ENCODE measurements around the gene SMIM10L1. TPM values are rescaled to one million over a fixed set of nuclear protein-coding genes. Genes with fewer than 3 reads are reported as not detected.

SMIM10L1 gene
- total and polyA plus RNA-seq, 12 donors = 9.1 to 67.4 (median 25.8) TPM

DNA sequence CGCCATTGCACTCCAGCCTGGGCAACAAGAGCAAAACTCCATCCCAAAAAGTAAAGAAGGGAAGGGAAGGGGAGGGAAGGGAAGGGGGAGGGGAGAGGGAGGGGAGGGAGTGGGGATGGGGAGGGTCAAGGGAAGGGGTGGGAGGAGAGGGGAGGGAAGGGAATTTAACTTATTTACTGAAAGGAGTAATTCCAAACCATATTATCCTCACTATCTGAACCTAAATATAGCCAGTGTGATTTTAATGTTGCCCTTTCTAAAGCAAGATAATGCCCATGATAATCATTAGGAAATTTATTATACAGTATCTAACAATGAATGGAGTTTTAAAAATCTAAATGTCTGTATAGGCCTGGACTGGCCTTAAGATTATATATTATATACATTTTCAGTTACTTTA, 7.3 kb downstream of the SMIM10L1 start:
- no peaks in the 10 kb centered on the region for H3K9me3 ChIP-seq (replicated peaks in 1 of 3)
- WGBS, 4 donors = 86 to 100% (median 96%) methylated on average over 1 of the region's 1 CpG
- intact Hi-C loops (cut with DNase I) = no loop called here

DNA sequence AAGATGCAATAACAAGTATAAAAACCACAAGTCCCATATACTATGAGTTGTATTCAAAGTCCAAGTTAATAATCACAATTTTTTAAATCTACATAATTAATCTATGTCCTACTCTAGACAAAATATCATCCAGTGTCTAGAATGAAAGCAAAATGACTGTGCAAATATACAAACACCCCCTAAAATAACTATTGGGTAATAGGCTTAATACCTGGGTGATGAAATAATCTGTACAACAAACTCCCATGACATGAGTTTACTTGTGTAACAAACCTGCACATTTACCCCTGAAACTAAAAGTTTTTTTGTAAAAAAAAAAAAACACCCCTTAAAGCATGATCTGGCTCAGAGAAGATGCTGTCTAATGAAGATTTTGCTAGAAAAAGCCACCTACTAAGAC, 11.5 kb downstream of the SMIM10L1 start:
- Histone ChIP-seq H3K27me3 (no peaks in the 10 kb centered on the region), H3K27ac (no peak overlapping the region), H3K4me3 (no peak overlapping the region), H3K36me3 (replicated peaks in 1 of 2) (no peaks in the 10 kb centered on the region), H3K4me1 (replicated peaks in 1 of 2) (no peaks in the 10 kb centered on the region), H3K9me3 (replicated peaks in 1 of 3) (no peaks in the 10 kb centered on the region)
- no peak for DNase-seq
- TF ChIP-seq, protein P1, sequence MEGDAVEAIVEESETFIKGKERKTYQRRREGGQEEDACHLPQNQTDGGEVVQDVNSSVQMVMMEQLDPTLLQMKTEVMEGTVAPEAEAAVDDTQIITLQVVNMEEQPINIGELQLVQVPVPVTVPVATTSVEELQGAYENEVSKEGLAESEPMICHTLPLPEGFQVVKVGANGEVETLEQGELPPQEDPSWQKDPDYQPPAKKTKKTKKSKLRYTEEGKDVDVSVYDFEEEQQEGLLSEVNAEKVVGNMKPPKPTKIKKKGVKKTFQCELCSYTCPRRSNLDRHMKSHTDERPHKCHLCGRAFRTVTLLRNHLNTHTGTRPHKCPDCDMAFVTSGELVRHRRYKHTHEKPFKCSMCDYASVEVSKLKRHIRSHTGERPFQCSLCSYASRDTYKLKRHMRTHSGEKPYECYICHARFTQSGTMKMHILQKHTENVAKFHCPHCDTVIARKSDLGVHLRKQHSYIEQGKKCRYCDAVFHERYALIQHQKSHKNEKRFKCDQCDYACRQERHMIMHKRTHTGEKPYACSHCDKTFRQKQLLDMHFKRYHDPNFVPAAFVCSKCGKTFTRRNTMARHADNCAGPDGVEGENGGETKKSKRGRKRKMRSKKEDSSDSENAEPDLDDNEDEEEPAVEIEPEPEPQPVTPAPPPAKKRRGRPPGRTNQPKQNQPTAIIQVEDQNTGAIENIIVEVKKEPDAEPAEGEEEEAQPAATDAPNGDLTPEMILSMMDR (IDR thresholded peaks at IDR 0.05) = no peak
- TF ChIP-seq POLR2A (IDR thresholded peaks at IDR 0.05) = no peak
- intact Hi-C loops (cut with DNase I) = no loop called here

More for the DNA sequence above, 7.3 kb downstream of the SMIM10L1 start:
- H3K36me3 ChIP-seq (replicated peaks in 1 of 2) = no peaks in the 10 kb centered on the region
- H3K27ac ChIP-seq = no peak overlapping the region
- TF ChIP-seq POLR2A (IDR thresholded peaks at IDR 0.05) = no peak
- TF ChIP-seq, protein P1 (IDR thresholded peaks at IDR 0.05) = no peak
- H3K27me3 ChIP-seq = no peaks in the 10 kb centered on the region
- no peak overlapping the region for H3K4me3 ChIP-seq
- peaks cover 0 to 11% of the 10 kb centered on the region in 2 donors for H3K4me1 ChIP-seq (replicated peaks in 1 of 2)
- no peak for DNase-seq

DNA sequence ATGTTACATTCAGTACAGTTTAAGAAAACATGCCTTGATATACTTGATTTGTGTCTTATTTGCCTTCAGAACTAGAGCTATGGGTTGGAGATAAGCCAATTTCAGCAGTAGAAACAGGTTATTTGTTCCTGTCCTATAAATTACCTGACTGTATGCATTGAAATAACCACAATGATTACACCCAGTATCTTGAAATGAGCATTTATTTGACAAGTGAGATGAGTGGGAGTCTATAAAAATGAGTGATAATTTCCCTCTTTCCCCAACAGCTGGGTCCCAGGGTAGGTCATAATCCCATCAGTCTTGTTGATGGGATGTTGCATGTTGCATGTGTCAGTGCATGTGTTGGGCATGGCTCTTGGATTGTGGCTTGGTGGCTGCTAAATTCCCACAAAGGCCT, 12.0 kb downstream of the SMIM10L1 start:
- no peak for DNase-seq
- Histone ChIP-seq H3K27ac (no peak overlapping the region), H3K27me3 (no peaks in the 10 kb centered on the region), H3K4me1 (replicated peaks in 1 of 2) (no peaks in the 10 kb centered on the region), H3K9me3 (replicated peaks in 1 of 3) (no peaks in the 10 kb centered on the region), H3K4me3 (no peak overlapping the region), H3K36me3 (replicated peaks in 1 of 2) (no peaks in the 10 kb centered on the region)
- TF ChIP-seq, protein P1 (IDR thresholded peaks at IDR 0.05) = no peak
- TF ChIP-seq POLR2A (IDR thresholded peaks at IDR 0.05) = no peak
- intact Hi-C loops (cut with DNase I) = no loop called here

DNA sequence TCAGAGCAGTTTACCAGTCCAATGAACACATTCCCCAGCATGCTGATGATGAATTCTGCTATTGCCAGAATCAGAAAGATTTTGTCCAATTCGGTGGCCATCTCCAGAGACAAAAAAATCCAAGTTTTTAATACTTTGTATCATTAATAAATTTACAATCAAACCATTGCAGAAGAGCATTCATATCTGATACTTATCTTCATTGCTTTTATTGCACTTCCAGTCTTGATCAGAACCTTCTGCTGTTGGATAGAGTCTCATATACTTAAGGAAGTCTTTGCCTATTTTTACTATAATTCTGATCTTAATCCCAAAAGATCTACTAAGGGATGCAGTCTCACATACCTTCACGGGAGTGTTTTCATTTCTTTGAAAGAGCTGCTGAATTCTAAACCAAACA, 15.8 kb downstream of the SMIM10L1 start, which contains the start of gene TAS2R42:
TSS of gene TAS2R42 (minus strand) at position 101 of the 400 bp plus-strand sequence. CDS start at position 101, 0 bp downstream.
- no peak for DNase-seq
- WGBS, 4 donors = 74 to 86% (median 81%) methylated on average over 2 of the region's 2 CpGs
- H3K4me3 ChIP-seq = no peak within 1 kb of the TSS
- no peaks in the 10 kb centered on the region for H3K36me3 ChIP-seq (replicated peaks in 1 of 2)
- no peaks in the 10 kb centered on the region for H3K9me3 ChIP-seq (replicated peaks in 1 of 3)
- H3K4me1 ChIP-seq (replicated peaks in 1 of 2) = no peaks in the 10 kb centered on the region
- H3K27me3 ChIP-seq = no peaks in the 10 kb centered on the region
- no peak within 1 kb of the TSS for H3K27ac ChIP-seq
- intact Hi-C loops (cut with DNase I) = no loop called here
- TF ChIP-seq, protein P1 (IDR thresholded peaks at IDR 0.05) = no peak
- TF ChIP-seq POLR2A (IDR thresholded peaks at IDR 0.05) = no peak
